GM19238 (cell line): ENCODE data around the gene HTT.
"Not testable (repeated sequence)": the region's sequence is repeated elsewhere in the genome, so short reads cannot be mapped to it uniquely, and the experiment has no call there.

Experiments
- DNase-seq: peaks from one replicate; pipeline ENCODE4 v3.0.0; 2011; ENCODE audit warnings: low spot score; ENCODE audit not compliant: insufficient read length

HTT gene

DNA sequence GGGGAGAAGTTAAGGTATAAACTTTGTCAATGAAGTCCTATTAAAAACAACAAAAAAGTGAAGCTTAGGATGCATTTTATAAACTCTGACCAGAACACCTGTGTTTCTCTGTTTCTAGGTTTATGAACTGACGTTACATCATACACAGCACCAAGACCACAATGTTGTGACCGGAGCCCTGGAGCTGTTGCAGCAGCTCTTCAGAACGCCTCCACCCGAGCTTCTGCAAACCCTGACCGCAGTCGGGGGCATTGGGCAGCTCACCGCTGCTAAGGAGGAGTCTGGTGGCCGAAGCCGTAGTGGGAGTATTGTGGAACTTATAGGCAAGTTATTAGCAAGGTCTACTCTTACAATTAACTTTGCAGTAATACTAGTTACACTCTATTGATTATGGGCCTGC lies 46.6 kb downstream of the HTT start:
- no peak for DNase-seq

- DNase-seq = no peak
Observed at GRCh38 chr4:3121596-3121995, 47.1 kb downstream of the HTT start.

- DNase-seq = no peak
Observed at GRCh38 chr4:3122081-3122563, 47.6 kb downstream of the HTT start.

GRCh38 chr4:3123181-3123671 lies 48.7 kb downstream of the HTT start:
- no peak for DNase-seq

DNA sequence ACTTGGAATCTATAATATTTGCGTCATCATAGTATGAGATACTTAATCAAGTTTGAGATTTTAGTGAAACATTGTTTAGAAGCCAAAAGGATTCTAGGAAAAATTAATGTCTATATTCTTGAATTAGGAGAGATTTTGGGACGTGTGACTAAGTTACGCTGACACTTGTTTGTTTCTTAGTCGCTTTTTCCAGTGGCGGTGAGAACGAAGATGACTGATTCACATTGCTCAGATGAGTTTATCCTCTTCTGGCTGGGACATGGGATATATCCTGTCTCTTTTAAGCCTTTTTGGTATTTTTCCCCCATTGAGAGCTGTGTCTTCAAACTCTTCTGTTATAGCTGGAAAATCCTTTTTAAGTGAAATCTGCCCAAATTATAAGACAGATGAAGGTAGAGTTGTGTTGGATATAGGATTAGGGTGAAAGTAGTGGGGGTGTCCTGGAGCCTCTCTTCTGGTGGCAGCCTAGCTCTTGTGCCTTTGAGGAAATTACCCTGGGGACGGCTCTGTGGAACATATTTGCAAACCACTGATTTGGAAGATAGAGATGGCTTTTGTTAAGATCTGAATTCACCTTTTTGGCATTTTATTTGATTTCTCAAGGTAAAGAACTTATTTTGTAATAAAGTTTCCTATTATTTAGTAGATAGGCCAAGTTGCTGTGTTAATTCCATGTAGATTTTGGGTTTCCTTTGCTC lies 49.7 kb downstream of the HTT start:
- DNase-seq = no peak

DNA sequence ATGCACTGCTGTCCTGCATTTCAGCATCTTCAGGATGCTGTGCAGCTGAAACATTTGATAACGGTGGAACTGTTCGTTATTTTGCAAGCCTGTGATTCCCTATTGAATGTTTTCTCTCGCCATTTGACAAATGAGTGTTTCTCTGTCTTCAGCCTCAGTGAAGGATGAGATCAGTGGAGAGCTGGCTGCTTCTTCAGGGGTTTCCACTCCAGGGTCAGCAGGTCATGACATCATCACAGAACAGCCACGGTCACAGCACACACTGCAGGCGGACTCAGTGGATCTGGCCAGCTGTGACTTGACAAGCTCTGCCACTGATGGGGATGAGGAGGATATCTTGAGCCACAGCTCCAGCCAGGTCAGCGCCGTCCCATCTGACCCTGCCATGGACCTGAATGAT lies 52.6 kb downstream of the HTT start:
- DNase-seq = no peak

DNA sequence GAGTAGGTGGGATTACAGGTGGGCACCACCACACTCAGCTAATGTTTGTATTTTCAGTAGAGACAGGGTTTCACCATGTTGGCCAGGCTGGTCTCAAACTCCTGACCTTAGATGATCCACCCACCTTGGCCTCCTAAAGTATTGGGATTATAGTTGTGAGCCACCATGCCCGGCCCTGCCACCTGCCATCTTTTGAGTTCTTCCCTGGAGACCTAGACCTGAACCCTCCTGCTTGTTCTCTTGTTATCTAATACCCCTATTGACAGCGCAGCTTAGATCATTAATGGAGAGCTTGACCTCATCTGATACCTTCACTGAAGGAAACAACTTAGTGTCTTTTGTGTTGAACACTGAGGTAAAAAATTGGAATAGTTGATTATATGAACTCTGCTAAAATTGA lies 53.6 kb downstream of the HTT start:
- DNase-seq = no peak

DNA sequence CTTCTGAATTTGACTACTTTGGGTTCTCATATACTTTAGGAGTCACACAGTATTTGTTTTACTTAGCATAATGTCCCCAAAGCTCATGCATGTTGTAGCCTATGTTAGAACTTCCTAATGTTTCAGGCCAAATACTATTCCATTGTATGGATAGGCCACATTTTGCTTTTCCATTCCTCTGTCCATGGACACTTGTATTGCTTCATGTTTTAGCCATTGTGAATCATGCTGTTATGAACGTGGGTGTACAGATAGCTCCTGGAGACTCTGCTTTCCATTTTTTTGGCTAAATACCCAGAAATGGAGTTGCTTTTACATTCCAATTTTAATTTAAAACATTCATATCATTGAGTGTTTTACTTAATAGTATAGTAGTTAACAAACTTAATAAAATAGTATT lies 54.5 kb downstream of the HTT start:
- no peak for DNase-seq

- DNase-seq = no peak
Observed at GRCh38 chr4:3130201-3130600, 55.7 kb downstream of the HTT start.

- DNase-seq = no peak
Observed at GRCh38 chr4:3130826-3131225, 56.3 kb downstream of the HTT start.

DNA sequence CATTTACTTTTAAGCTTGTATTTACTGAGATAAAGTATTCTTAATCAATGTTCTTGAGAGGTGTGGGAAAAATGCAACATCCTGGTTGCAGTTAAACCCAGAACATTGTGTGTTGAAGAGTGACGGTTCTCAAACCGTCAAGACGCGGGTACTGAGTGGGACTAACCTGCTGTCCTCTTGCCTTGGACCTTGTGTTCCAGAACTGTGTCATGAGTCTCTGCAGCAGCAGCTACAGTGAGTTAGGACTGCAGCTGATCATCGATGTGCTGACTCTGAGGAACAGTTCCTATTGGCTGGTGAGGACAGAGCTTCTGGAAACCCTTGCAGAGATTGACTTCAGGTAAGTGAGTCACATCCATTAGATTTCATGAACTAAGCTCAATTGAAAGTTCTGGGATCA lies 59.7 kb downstream of the HTT start:
- no peak for DNase-seq

DNA sequence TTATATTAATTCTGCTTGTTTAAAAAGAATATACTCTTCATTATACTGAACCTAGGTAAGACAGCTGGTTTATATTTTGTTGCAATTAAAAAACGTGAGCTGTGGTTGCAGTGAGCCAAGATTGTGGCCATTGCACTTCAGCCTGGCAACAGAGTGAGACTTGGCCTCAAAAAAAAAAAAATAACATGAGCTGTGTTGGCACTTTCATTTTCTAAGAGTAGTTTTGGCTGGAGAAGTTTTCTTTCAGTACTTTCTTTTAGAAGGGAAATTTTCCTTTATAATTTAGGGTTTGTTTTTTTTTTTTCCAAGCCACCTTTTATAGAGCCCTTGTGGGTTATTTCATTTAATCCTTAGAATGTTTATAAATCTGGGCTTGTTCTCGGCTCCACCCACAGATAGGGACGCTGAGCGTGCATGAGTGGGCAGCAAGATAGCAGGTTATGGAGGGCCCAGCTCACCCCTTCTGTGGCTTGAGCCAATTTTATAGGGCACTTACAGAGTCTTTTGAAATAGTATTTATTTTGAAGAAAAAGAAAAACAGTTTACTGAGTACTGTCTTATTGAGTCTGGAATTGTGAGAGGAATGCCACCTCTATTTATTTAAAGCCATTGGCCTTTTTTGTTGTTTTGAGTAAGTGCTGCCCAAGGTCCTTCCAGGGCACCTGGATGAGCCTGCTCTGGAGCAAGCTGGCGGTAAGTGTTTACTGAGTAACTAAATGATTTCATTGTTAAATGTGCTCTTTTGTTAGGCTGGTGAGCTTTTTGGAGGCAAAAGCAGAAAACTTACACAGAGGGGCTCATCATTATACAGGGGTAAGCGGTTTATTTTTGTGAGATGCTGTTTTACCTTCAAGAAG lies 60.9 kb downstream of the HTT start:
- DNase-seq = no peak

DNA sequence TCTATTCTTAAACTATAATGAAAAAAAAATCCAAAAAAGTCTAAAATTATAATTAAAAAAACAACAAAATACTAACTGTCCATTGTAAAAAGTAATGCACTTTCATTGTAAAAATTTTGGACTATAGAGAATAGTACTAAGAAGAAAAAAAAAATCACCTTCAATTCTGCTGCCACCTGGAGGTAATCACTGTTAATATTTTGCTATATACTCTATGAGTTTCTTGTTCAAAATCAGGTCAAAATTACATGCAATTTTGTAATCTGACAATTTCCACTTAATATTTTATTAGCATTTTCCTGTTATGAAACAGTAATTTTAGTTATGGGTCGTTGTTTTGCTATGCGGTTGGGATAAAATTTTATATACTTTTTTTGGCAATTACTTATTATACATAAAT lies 62.0 kb downstream of the HTT start:
- DNase-seq = no peak

DNA sequence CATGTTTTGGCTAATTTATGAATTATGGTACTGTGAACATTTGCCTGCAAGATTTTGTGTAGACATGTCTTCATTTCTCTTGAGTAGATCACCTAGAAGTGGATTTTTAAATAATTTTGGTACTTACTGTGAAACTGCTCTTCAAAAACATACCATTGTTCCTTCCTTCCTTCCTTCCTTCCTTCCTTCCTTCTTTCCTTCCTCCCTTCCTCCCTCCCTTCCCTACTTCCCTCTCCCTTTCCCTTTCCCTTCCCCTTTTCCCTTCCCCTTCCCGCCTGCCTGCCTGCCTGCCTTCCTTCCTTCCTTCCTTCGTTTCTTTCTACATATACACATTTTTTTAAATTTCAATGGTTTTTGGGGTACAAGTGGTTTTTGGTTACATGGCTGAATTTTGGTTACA lies 63.4 kb downstream of the HTT start:
- no peak for DNase-seq

DNA sequence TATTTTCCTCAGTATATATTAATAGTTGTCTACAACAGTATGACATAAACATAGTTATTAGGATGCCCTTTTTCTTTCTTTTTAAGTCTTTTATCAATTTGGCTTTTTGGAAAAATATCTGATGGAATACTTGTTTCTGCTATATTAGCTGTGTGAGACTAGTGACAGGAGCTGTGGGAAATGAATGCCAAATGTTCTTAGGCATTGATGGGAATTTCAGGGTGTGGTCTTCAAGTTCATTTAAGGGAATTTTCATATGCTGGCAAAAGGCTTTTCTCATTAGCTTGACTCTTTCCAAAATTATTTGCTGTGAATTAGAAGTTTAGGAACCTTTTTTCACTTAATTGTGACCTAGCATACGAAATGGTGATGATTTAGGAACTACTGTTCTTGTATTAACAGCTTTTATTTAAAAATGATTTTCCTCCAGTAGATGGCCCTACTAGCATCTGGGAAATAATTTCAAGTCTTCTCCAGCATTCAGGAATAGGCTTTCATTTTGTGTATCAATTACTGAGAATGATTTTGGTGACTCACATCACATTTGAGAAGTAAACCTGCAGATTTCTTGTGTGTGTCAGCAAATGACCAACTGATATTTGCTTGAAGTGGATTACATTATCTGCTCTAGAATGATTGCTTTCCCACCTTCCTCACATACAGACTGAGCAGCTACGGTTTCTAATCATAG lies 70.9 kb downstream of the HTT start:
- DNase-seq = no peak

GRCh38 chr4:3148926-3149325 lies 74.4 kb downstream of the HTT start:
- DNase-seq = no peak

- DNase-seq = not testable (repeated sequence)
Observed at GRCh38 chr4:3151238-3151637, 76.8 kb downstream of the HTT start.

DNA sequence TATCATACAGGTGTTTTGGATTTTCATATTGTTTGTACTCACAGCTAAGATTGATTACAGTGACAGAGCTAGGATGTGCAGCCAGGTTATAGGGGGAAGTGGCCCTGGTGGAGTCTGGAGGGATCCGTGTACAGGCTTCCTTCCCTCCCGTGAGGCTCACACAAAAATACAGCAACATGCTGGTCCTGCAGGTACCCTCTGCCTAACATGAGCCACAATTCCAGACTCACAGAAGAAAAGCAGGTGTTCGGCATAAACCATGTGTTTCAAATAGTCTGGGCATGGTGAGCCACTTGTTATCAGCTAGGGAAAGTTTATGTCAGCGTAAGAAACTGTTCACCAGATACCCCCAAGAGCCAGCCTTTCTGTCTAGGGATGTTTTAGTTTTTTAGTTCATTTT lies 82.9 kb downstream of the HTT start:
- no peak for DNase-seq

- no peak for DNase-seq
Observed at GRCh38 chr4:3158841-3159240, 84.4 kb downstream of the HTT start.

GRCh38 chr4:3160438-3160837 lies 86.0 kb downstream of the HTT start:
- no peak for DNase-seq

DNA sequence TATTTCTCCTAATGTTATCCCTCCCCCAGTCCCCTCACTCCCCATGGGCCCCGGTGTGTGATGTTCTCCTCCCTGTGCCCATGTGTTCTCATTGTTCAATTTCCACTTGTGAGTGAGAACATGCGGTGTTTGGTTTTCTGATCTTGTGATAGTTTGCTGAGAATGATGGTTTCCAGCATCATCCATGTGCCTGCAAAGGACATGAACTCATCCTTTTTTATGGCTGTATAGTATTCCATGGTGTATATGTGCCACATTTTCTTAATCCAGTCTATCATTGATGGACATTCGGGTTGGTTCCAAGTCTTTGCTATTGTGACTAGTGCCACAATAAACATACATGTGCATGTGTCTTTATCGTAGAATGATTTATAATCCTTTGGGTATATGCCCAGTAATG lies 86.6 kb downstream of the HTT start:
- not testable (repeated sequence) for DNase-seq

DNA sequence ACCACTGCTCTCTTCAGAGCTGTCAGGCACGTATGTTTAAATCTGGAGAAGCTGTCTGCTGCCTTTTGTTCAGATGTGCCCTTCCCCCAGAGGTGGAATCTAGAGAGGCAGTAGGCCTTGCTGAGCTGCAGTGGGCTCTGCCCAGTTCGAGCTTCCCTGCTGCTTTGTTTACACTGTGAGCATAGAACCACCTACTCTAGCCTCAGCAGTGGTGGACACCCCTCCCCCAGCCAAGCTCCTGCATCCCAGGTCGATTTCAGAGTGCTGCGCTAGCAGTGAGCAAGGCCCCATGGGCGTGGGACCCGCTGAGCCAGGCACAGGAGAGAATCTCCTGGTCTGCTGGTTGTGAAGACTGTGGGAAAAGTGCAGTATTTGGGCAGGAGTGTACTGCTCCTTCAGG lies 92.0 kb downstream of the HTT start:
- not testable (repeated sequence) for DNase-seq
